ENCODE results near the gene CNOT6.
A peak's percentile ranks its signal among the peaks of the same experiment; 100 is the strongest.

CNOT6 gene

GRCh38 chr5:180555168-180555921 lies 61.2 kb downstream of the CNOT6 start:
- H3K36me3 Mint-ChIP-seq (ENCODE audit: low read depth), result peaks cover 75% of the 10 kb centered on the region
- H3K27ac Mint-ChIP-seq, result no peak overlapping the region
- H3K4me1 Mint-ChIP-seq (ENCODE audit: low read depth), result peaks cover 16% of the 10 kb centered on the region
- no peak overlapping the region for H3K4me3 Mint-ChIP-seq
- no peaks in the 10 kb centered on the region for H3K9me3 Mint-ChIP-seq
- H3K27me3 Mint-ChIP-seq, result no peaks in the 10 kb centered on the region

- H3K27ac Mint-ChIP-seq, result no peak overlapping the region
- no peak overlapping the region for H3K4me3 Mint-ChIP-seq
- H3K4me1 Mint-ChIP-seq (ENCODE audit: low read depth), result peaks cover 29% of the 10 kb centered on the region
- H3K27me3 Mint-ChIP-seq, result no peaks in the 10 kb centered on the region
- H3K36me3 Mint-ChIP-seq (ENCODE audit: low read depth), result peaks cover 80% of the 10 kb centered on the region
- no peaks in the 10 kb centered on the region for H3K9me3 Mint-ChIP-seq
Observed at GRCh38 chr5:180557217-180557809, 63.1 kb downstream of the CNOT6 start.

- H3K36me3 Mint-ChIP-seq (ENCODE audit: low read depth), result peaks cover 73% of the 10 kb centered on the region
- H3K27ac Mint-ChIP-seq, result no peak overlapping the region
- H3K4me3 Mint-ChIP-seq, result no peak overlapping the region
- peaks cover 36% of the 10 kb centered on the region for H3K4me1 Mint-ChIP-seq (ENCODE audit: low read depth)
- H3K9me3 Mint-ChIP-seq, result no peaks in the 10 kb centered on the region
- H3K27me3 Mint-ChIP-seq, result no peaks in the 10 kb centered on the region
Observed at GRCh38 chr5:180558232-180558631, 64.1 kb downstream of the CNOT6 start.

- no peak overlapping the region for H3K4me3 Mint-ChIP-seq
- H3K27ac Mint-ChIP-seq, result no peak overlapping the region
- H3K9me3 Mint-ChIP-seq, result no peaks in the 10 kb centered on the region
- peaks cover 80% of the 10 kb centered on the region for H3K36me3 Mint-ChIP-seq (ENCODE audit: low read depth)
- peaks cover 44% of the 10 kb centered on the region for H3K4me1 Mint-ChIP-seq (ENCODE audit: low read depth)
- H3K27me3 Mint-ChIP-seq, result no peaks in the 10 kb centered on the region
Observed at GRCh38 chr5:180563994-180564393, 69.8 kb downstream of the CNOT6 start.

GRCh38 chr5:180568914-180569313 lies 74.7 kb downstream of the CNOT6 start:
- H3K27me3 Mint-ChIP-seq, result no peaks in the 10 kb centered on the region
- no peak overlapping the region for H3K4me3 Mint-ChIP-seq
- peaks cover 16% of the 10 kb centered on the region for H3K4me1 Mint-ChIP-seq (ENCODE audit: low read depth)
- H3K36me3 Mint-ChIP-seq (ENCODE audit: low read depth), result peaks cover 80% of the 10 kb centered on the region
- H3K9me3 Mint-ChIP-seq, result no peaks in the 10 kb centered on the region
- peak overlapping the region; percentile 17 for H3K27ac Mint-ChIP-seq

GRCh38 chr5:180575571-180575970 lies 81.4 kb downstream of the CNOT6 start:
- peaks cover 66% of the 10 kb centered on the region for H3K36me3 Mint-ChIP-seq (ENCODE audit: low read depth)
- peaks cover 10% of the 10 kb centered on the region for H3K4me1 Mint-ChIP-seq (ENCODE audit: low read depth)
- no peaks in the 10 kb centered on the region for H3K27me3 Mint-ChIP-seq
- H3K4me3 Mint-ChIP-seq, result no peak overlapping the region
- H3K27ac Mint-ChIP-seq, result no peak overlapping the region
- H3K9me3 Mint-ChIP-seq, result no peaks in the 10 kb centered on the region

- Mint-ChIP-seq H3K27ac (no peak overlapping the region), H3K9me3 (no peaks in the 10 kb centered on the region), H3K4me1 (ENCODE audit: low read depth) (peaks cover 4% of the 10 kb centered on the region), H3K27me3 (peaks cover 13% of the 10 kb centered on the region), H3K36me3 (ENCODE audit: low read depth) (peaks cover 26% of the 10 kb centered on the region), H3K4me3 (no peak overlapping the region)
Observed at GRCh38 chr5:180580681-180581080, 86.5 kb downstream of the CNOT6 start.

GRCh38 chr5:180583738-180584137 lies 89.6 kb downstream of the CNOT6 start:
- Mint-ChIP-seq H3K4me1 (ENCODE audit: low read depth) (no peaks in the 10 kb centered on the region), H3K9me3 (no peaks in the 10 kb centered on the region), H3K4me3 (no peak overlapping the region), H3K36me3 (ENCODE audit: low read depth) (no peaks in the 10 kb centered on the region), H3K27ac (no peak overlapping the region), H3K27me3 (peaks cover 34% of the 10 kb centered on the region)

- Mint-ChIP-seq H3K9me3 (no peaks in the 10 kb centered on the region), H3K27ac (no peak overlapping the region), H3K4me3 (no peak overlapping the region), H3K4me1 (ENCODE audit: low read depth) (peaks cover 6% of the 10 kb centered on the region), H3K36me3 (ENCODE audit: low read depth) (no peaks in the 10 kb centered on the region), H3K27me3 (peaks cover 46% of the 10 kb centered on the region)
Observed at GRCh38 chr5:180586204-180586603, 92.0 kb downstream of the CNOT6 start.

GRCh38 chr5:180586870-180587269 lies 92.7 kb downstream of the CNOT6 start:
- no peaks in the 10 kb centered on the region for H3K9me3 Mint-ChIP-seq
- H3K27me3 Mint-ChIP-seq, result peaks cover 46% of the 10 kb centered on the region
- H3K4me1 Mint-ChIP-seq (ENCODE audit: low read depth), result peaks cover 6% of the 10 kb centered on the region
- H3K4me3 Mint-ChIP-seq, result no peak overlapping the region
- no peak overlapping the region for H3K27ac Mint-ChIP-seq
- H3K36me3 Mint-ChIP-seq (ENCODE audit: low read depth), result no peaks in the 10 kb centered on the region

GRCh38 chr5:180589771-180590542 lies 95.8 kb downstream of the CNOT6 start:
- H3K27ac Mint-ChIP-seq, result no peak overlapping the region

GRCh38 chr5:180590543-180591310 lies 96.5 kb downstream of the CNOT6 start:
- Mint-ChIP-seq H3K9me3 (no peaks in the 10 kb centered on the region), H3K4me3 (no peak overlapping the region), H3K27me3 (peaks cover 49% of the 10 kb centered on the region), H3K4me1 (ENCODE audit: low read depth) (peaks cover 6% of the 10 kb centered on the region), H3K27ac (no peak overlapping the region), H3K36me3 (ENCODE audit: low read depth) (no peaks in the 10 kb centered on the region)

More at GRCh38 chr5:180589771-180590542, 95.8 kb downstream of the CNOT6 start:
- Mint-ChIP-seq H3K36me3 (ENCODE audit: low read depth) (no peaks in the 10 kb centered on the region), H3K9me3 (no peaks in the 10 kb centered on the region), H3K27me3 (peaks cover 54% of the 10 kb centered on the region), H3K4me1 (ENCODE audit: low read depth) (peaks cover 6% of the 10 kb centered on the region), H3K4me3 (no peak overlapping the region)

- peak within 1 kb of the TSS; percentile 10 for H3K4me3 Mint-ChIP-seq
- peaks cover 43% of the 10 kb centered on the region for H3K27me3 Mint-ChIP-seq
Observed at GRCh38 chr5:180591311-180591887, 97.2 kb downstream of the CNOT6 start, which contains the start of gene SCGB3A1. SCGB3A1 (minus strand) TSS chr5:180591499; CDS start chr5:180591462, 37 bp downstream.

GRCh38 chr5:180592176-180592575 lies 98.0 kb downstream of the CNOT6 start:
- H3K9me3 Mint-ChIP-seq, result no peaks in the 10 kb centered on the region
- H3K4me3 Mint-ChIP-seq, result peak overlapping the region; percentile 10
- H3K27me3 Mint-ChIP-seq, result peaks cover 37% of the 10 kb centered on the region
- no peaks in the 10 kb centered on the region for H3K36me3 Mint-ChIP-seq (ENCODE audit: low read depth)
- peaks cover 6% of the 10 kb centered on the region for H3K4me1 Mint-ChIP-seq (ENCODE audit: low read depth)
- no peak overlapping the region for H3K27ac Mint-ChIP-seq

More at GRCh38 chr5:180591311-180591887, 97.2 kb downstream of the CNOT6 start, which contains the start of gene SCGB3A1:
- Mint-ChIP-seq H3K27ac (no peak within 1 kb of the TSS), H3K9me3 (no peaks in the 10 kb centered on the region), H3K4me1 (ENCODE audit: low read depth) (peaks cover 6% of the 10 kb centered on the region), H3K36me3 (ENCODE audit: low read depth) (no peaks in the 10 kb centered on the region)

All from stimulated activated naive CD8-positive, alpha-beta T cell treated with anti-CD3 and anti-CD28 coated beads, Interleukin-15, Interleukin-2, amounts not matched to agents 100 ng/mL and 50 ng/mL, for 24 hours (primary cell).